Epithelial cell of umbilical artery (primary cell): ENCODE results near the gene MAPK1IP1L. TPM values are rescaled to one million over a fixed set of nuclear protein-coding genes. Genes with fewer than 3 reads are reported as not detected.

ENCODE experiments used
- total RNA-seq: library from RNA; depleted of rRNA; stranded (reverse); fragments of >200 nt; gene quantifications from 2 replicates; pipeline ENCODE4 v1.2.3, GENCODE V29; 2014

MAPK1IP1L gene
- total RNA-seq = 16.7 and 17.2 TPM in 2 replicates

GRCh38 chr14:55051423-55052268 is at the start of gene MAPK1IP1L:
Gene MAPK1IP1L (plus strand): TSS chr14:55051647. CDS start chr14:55061684, 10,037 bp downstream.

GRCh38 chr14:55026793-55027561 is 24.5 kb upstream of the MAPK1IP1L start, which contains the start of the genes SOCS4 and WDHD1:
Gene SOCS4 (plus strand): TSS chr14:55027236. CDS start chr14:55043042, 15,806 bp downstream.
Gene WDHD1 (minus strand): TSS chr14:55027099. CDS start chr14:55026787, 312 bp downstream.

Other genes with a start within 250 kb of the MAPK1IP1L start
- 3.2 and 14.6 TPM in 2 replicates for gene GCH1, start 148.8 kb upstream of the MAPK1IP1L start, total RNA-seq
- gene WDHD1, start 24.5 kb upstream of the MAPK1IP1L start, total RNA-seq = 13.6 and 19.0 TPM in 2 replicates
- 20.8 and 24.2 TPM in 2 replicates for gene SOCS4, start 24.4 kb upstream of the MAPK1IP1L start, total RNA-seq
- gene LGALS3, start 77.6 kb downstream of the MAPK1IP1L start, total RNA-seq = 14.9 and 29.6 TPM in 2 replicates
- gene DLGAP5, start 139.9 kb downstream of the MAPK1IP1L start, total RNA-seq = 63.7 and 74.5 TPM in 2 replicates
- gene FBXO34, start 219.8 kb downstream of the MAPK1IP1L start, total RNA-seq = 23.1 and 27.4 TPM in 2 replicates